A673 (cell line): ENCODE results near the gene THBS3.

Experiments
- CTCF ChIP-seq: fragments of 300-800, 200-600 bp; sonication (generic); conservative IDR thresholded peaks from 2 replicates; pipeline ENCODE4 v1.5.1; 2017; ENCODE audit warnings: low read depth, mild to moderate bottlenecking, antibody characterized with exemption, low read length, moderate library complexity, mixed read lengths
- EZH2 ChIP-seq: fragments of 200-600 bp; sonication (generic); IDR thresholded peaks from 2 replicates; pipeline ENCODE4 v1.6.1; 2017; ENCODE audit warnings: borderline replicate concordance, low read depth, mild to moderate bottlenecking, mixed read lengths, antibody characterized with exemption, low read length; ENCODE audit not compliant: poor library complexity, severe bottlenecking

- no peak for TF ChIP-seq CTCF
- no peak for TF ChIP-seq EZH2
Observed at GRCh38 chr1:155160128-155160527, 47.6 kb downstream of the THBS3 start.
